Adrenal gland (tissue), 12 donors: Measurements from ENCODE around the gene SPAG5. TPM values are rescaled to one million over a fixed set of nuclear protein-coding genes. Genes with fewer than 3 reads are reported as not detected.

Experiments
- DNase-seq, 7 donors: peaks; one replicate each; pipeline ENCODE4 v3.0.0-alpha.2; 2019 to 2020
- H3K27ac ChIP-seq, 5 donors: fragments of 200-600 bp; sonication (generic) in 4 of 5; 1 replicate in 3 of 5; 2 replicates in 2 of 5; pipeline versions ENCODE4 v1.5.1 to v1.8.0; 2016 to 2020; ENCODE audit warnings: mild to moderate bottlenecking in 1 of 5
- H3K27me3 ChIP-seq: fragments of 200-600 bp; 2 replicates; pipeline ENCODE4 v1.8.0; 2021
- H3K36me3 ChIP-seq, 2 donors: fragments of 200-600 bp; replicated peaks in 1 of 2; 1 replicate in 1 of 2; 2 replicates in 1 of 2; pipeline versions ENCODE4 v1.5.1 to v1.8.0; 2018 to 2022
- H3K4me1 ChIP-seq, 2 donors: fragments of 200-600 bp; replicated peaks in 1 of 2; 1 replicate in 1 of 2; 2 replicates in 1 of 2; pipeline versions ENCODE4 v1.5.1 to v1.8.0; 2018 to 2021
- H3K4me3 ChIP-seq, 4 donors: fragments of 200-600 bp; sonication (generic) in 3 of 4; one replicate each; pipeline ENCODE4 v1.5.1; 2016 to 2018
- H3K9me3 ChIP-seq, 3 donors: fragments of 200-600 bp; sonication (generic) in 1 of 3; replicated peaks in 1 of 3; 1 replicate in 2 of 3; 2 replicates in 1 of 3; pipeline versions ENCODE4 v1.5.1 to v1.8.0; 2016 to 2021
- CTCF ChIP-seq, 6 experiments: fragments of 450-650 bp in 4 of 6; fragments of 200-600 bp in 2 of 6; sonication (generic) in 1 of 6; IDR thresholded peaks; 1 replicate in 5 of 6; 2 replicates in 1 of 6; pipeline versions ENCODE4 v1.5.1 to v1.8.0; 2016 to 2021; ENCODE audit warnings: antibody characterized with exemption in 6 of 6, mild to moderate bottlenecking in 2 of 6, moderate library complexity in 1 of 6
- POLR2A ChIP-seq, 2 donors: fragments of 450-650 bp; IDR thresholded peaks; one replicate each; pipeline ENCODE4 v1.6.1; 2017; ENCODE audit warnings: antibody characterized with exemption in 2 of 2, mild to moderate bottlenecking in 2 of 2, moderate library complexity in 1 of 2
- WGBS, 4 donors: extraction: QIAGEN DNeasy Blood & Tissue Kit in 2 of 4; methylation state at CpG; one replicate each; pipeline versions ENCODE4 v1.1.5 to v1.1.7; 2013 to 2017; 5-methylcytosine and 5-hydroxymethylcytosine counted together
- intact Hi-C, 2 donors: fragments of 100-400 bp; cut with DNase I; formaldehyde crosslinking; loops; one replicate each; pipeline versions ENCODE4 v1.14.1 to v1.15.0; 2022 to 2023
- polyA plus RNA-seq, 3 donors: library from polyadenylated mRNA; stranded (reverse); fragments of 200-250 nt in 2 of 3; fragments of 350-450 nt in 1 of 3; fragmentation: Illumina TruSeq in 1 of 3; extraction: RNeasy Lipid Tissue Mini Kit (QIAGEN cat#74804) in 1 of 3; gene quantifications; one replicate each; pipeline ENCODE4 v1.2.3, GENCODE V29; 2013 to 2014
- total RNA-seq, 9 donors: library from RNA; depleted of rRNA in 4 of 9; stranded (reverse); fragments of >200 nt in 4 of 9; fragments of 120-200 nt in 1 of 9; fragmentation: NEBNext Ultra II Directional in 1 of 9; extraction: Animal tissue kit (Norgen Biotek cat#: 25700) in 1 of 9; gene quantifications; one replicate each; pipeline versions ENCODE4 v1.1.0 to v1.2.4, GENCODE V29; 2013 to 2023
- donor health status: healthy with polysubstance abuse.
- donor health status: Bipolar disorder and iron deficiency.
- donor health status: DM: yes; HTN: yes; CAD: no.
- donor health status: DM: no; HTN: no; CAD: no.
- donor health status: DM: no; HTN: no; CAD: no.
- donor health status: DM: yes; HTN: yes; CAD: no.

SPAG5 gene
- total and polyA plus RNA-seq, 12 donors, result 0.97 to 35.6 (median 4.3) TPM

- intact Hi-C loops, result no loop called here
- TF ChIP-seq CTCF (IDR thresholded peaks at IDR 0.05) (no peak), POLR2A (IDR thresholded peaks at IDR 0.05) (no peak)
- peaks cover 13 to 25% of the 10 kb centered on the region in 2 donors for H3K4me1 ChIP-seq
- 95 to 97% (median 96%) methylated on average over 2 to 7 of the region's 7 CpGs for WGBS, 4 donors
- no peaks in the 10 kb centered on the region for H3K9me3 ChIP-seq
- no peaks in the 10 kb centered on the region for H3K36me3 ChIP-seq
- no peak for DNase-seq
- H3K4me3 ChIP-seq, result no peak overlapping the region
- H3K27me3 ChIP-seq, result no peaks in the 10 kb centered on the region
- no peak overlapping the region for H3K27ac ChIP-seq
Measured at GRCh38 chr17:28574526-28574925, 24.3 kb downstream of the SPAG5 start.

DNA sequence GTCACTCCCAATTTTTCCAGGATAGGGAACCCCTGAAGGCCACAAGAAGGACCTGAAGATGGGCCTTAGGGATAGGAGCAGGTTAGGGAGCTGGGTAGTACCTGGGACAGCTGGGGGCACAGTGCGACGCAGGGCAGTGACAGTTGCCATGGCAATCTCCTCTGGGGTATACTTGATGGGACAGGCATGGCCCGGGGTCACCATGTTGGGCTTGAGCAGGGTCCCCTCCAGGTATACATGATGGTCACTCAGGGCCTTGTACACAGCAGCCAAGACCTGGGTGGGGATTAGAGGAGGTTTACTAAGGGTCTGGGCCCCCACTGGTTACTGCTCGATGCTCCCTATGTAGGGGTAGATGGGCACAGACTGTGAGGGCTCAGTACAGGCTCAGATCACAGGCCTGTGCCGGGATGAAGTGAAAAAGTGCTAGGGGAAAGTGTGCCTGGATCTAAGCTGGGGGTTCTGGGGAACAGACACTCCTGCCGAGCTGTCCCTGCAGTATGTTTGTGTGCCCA lies 24.8 kb downstream of the SPAG5 start:
- no peak for DNase-seq
- Histone ChIP-seq H3K9me3 (no peaks in the 10 kb centered on the region), H3K36me3 (no peaks in the 10 kb centered on the region), H3K27ac (no peak overlapping the region), H3K4me3 (no peak overlapping the region), H3K4me1 (peaks cover 13 to 30% of the 10 kb centered on the region in 2 donors), H3K27me3 (no peaks in the 10 kb centered on the region)
- 92 to 98% (median 94%) methylated on average over 6 of the region's 6 CpGs for WGBS, 4 donors
- no peak for TF ChIP-seq CTCF (IDR thresholded peaks at IDR 0.05)
- TF ChIP-seq POLR2A (IDR thresholded peaks at IDR 0.05), result no peak
- intact Hi-C loops, result no loop called here

- no peaks in the 10 kb centered on the region for H3K9me3 ChIP-seq
- no peak overlapping the region for H3K4me3 ChIP-seq
- intact Hi-C loops, result no loop called here
- no peak for DNase-seq
- TF ChIP-seq CTCF (IDR thresholded peaks at IDR 0.05) (no peak), POLR2A (IDR thresholded peaks at IDR 0.05) (no peak)
- no peaks in the 10 kb centered on the region for H3K36me3 ChIP-seq
- no peaks in the 10 kb centered on the region for H3K27me3 ChIP-seq
- no peak overlapping the region for H3K27ac ChIP-seq
- H3K4me1 ChIP-seq, result peaks cover 13 to 30% of the 10 kb centered on the region in 2 donors
- 92 to 99% (median 96%) methylated on average over 7 to 9 of the region's 9 CpGs for WGBS, 4 donors
Measured at GRCh38 chr17:28573521-28573920, 25.3 kb downstream of the SPAG5 start.

- no peak for DNase-seq
- intact Hi-C loops, result no loop called here
- Histone ChIP-seq H3K27me3 (no peaks in the 10 kb centered on the region), H3K9me3 (no peaks in the 10 kb centered on the region), H3K4me3 (no peak overlapping the region), H3K27ac (no peak overlapping the region), H3K36me3 (no peaks in the 10 kb centered on the region), H3K4me1 (peaks cover 13 to 30% of the 10 kb centered on the region in 2 donors)
- no peak for TF ChIP-seq CTCF (IDR thresholded peaks at IDR 0.05)
- TF ChIP-seq POLR2A (IDR thresholded peaks at IDR 0.05), result no peak
Measured at GRCh38 chr17:28573040-28573380, 25.8 kb downstream of the SPAG5 start.
